CD4-positive, alpha-beta T cell treated with Interleukin-21 for 1 hour (primary cell): ENCODE data around the gene CAMKV.
A peak's percentile ranks its signal among the peaks of the same experiment; 100 is the strongest.

Source experiments
- DNase-seq: peaks from one replicate; pipeline ENCODE4 v3.0.0-alpha.2; 2020

CAMKV gene

GRCh38 chr3:49889296-49889695, 19.6 kb upstream of the CAMKV start:
- DNase-seq = no peak

- no peak for DNase-seq
These were observed 17.2 kb upstream of the CAMKV start for GRCh38 chr3:49886922-49887265.

- no peak for DNase-seq
These were observed 14.3 kb upstream of the CAMKV start for GRCh38 chr3:49883998-49884397.

GRCh38 chr3:49882166-49882565, 12.5 kb upstream of the CAMKV start:
- no peak for DNase-seq

- DNase-seq = no peak
These were observed 11.0 kb upstream of the CAMKV start for GRCh38 chr3:49880581-49881315.

- DNase-seq = no peak
These were observed 10.0 kb upstream of the CAMKV start for GRCh38 chr3:49879721-49880120.

GRCh38 chr3:49878686-49879085, 9.0 kb upstream of the CAMKV start:
- DNase-seq = no peak

GRCh38 chr3:49877716-49878115, 8.0 kb upstream of the CAMKV start:
- DNase-seq = no peak

GRCh38 chr3:49876567-49876966, 6.9 kb upstream of the CAMKV start:
- no peak for DNase-seq

GRCh38 chr3:49873623-49874022, 3.9 kb upstream of the CAMKV start:
- no peak for DNase-seq

- DNase-seq = peak; percentile 33
These were observed 3.1 kb upstream of the CAMKV start for GRCh38 chr3:49872801-49873281.

- DNase-seq = no peak
These were observed 1.9 kb upstream of the CAMKV start for GRCh38 chr3:49871531-49872153.

GRCh38 chr3:49868862-49869466, 742 bp downstream of the CAMKV start:
- DNase-seq = no peak

GRCh38 chr3:49867871-49868321, 1.8 kb downstream of the CAMKV start:
- DNase-seq = no peak

GRCh38 chr3:49867400-49867799, 2.3 kb downstream of the CAMKV start:
- no peak for DNase-seq

GRCh38 chr3:49865198-49865784, 4.4 kb downstream of the CAMKV start:
- no peak for DNase-seq

GRCh38 chr3:49864505-49864904, 5.2 kb downstream of the CAMKV start:
- DNase-seq = no peak

- no peak for DNase-seq
These were observed 10.0 kb downstream of the CAMKV start for GRCh38 chr3:49859576-49860305.

GRCh38 chr3:49856181-49857005, 13.3 kb downstream of the CAMKV start, which contains the start of gene TRAIP:
Gene TRAIP (minus strand): TSS chr3:49856564. CDS start chr3:49856453, 111 bp downstream.
- peak; percentile 96 for DNase-seq

- DNase-seq = no peak
These were observed 14.0 kb downstream of the CAMKV start for GRCh38 chr3:49855662-49856061.

GRCh38 chr3:49845694-49846093, 24.0 kb downstream of the CAMKV start:
- no peak for DNase-seq
